BJ (cell line): Measurements from ENCODE around the gene SMARCAD1. TPM values are rescaled to one million over a fixed set of nuclear protein-coding genes. Genes with fewer than 3 reads are reported as not detected.

ENCODE experiments used
- CTCF ChIA-PET: fragments of 350-600 bp; formaldehyde crosslinking; extraction: SDS; loops from one replicate; lab custom pipeline; 2021; ENCODE audit warnings: antibody characterized with exemption, inconsistent platforms; lab: Yijun Ruan, JAX
- POLR2A ChIA-PET: fragments of 300-600 bp; sonication (Branson Sonifier 250); formaldehyde crosslinking; extraction: SDS; loops from one replicate; lab custom pipeline; 2021; ENCODE audit warnings: antibody characterized with exemption; lab: Charles Lee
- DNase-seq: peaks from one replicate; pipeline ENCODE4 v3.0.0-alpha.2; 2011; ENCODE audit warnings: low read depth
- H3K27me3 ChIP-seq: 2 replicates; pipeline ENCODE4 v1.6.0; 2011; ENCODE audit warnings: low read length; ENCODE audit not compliant: control insufficient read depth, insufficient read depth
- H3K36me3 ChIP-seq: 2 replicates; pipeline ENCODE4 v1.5.1; 2011; ENCODE audit warnings: low read length; ENCODE audit not compliant: control insufficient read depth, insufficient read depth
- H3K4me3 ChIP-seq: 2 replicates; pipeline ENCODE4 v1.5.1; 2011; ENCODE audit warnings: low read depth, mild to moderate bottlenecking, control low read depth, low read length
- polyA plus RNA-seq: library from polyadenylated mRNA; depleted of rRNA; stranded (reverse); fragments of >200 nt; gene quantifications from 2 replicates; pipeline ENCODE4 v1.2.3, GENCODE V29; 2011; rRNA removed
- TF ChIP-seq, protein P1 (sequence below): IDR thresholded peaks from 2 replicates; pipeline ENCODE4 v1.5.1; 2011; ENCODE audit warnings: low read depth, mild to moderate bottlenecking, control low read depth, inconsistent platforms, low read length, moderate library complexity; ENCODE audit not compliant: insufficient read depth

SMARCAD1 gene
- polyA plus RNA-seq, 1 experiment: 8.2 TPM

DNA sequence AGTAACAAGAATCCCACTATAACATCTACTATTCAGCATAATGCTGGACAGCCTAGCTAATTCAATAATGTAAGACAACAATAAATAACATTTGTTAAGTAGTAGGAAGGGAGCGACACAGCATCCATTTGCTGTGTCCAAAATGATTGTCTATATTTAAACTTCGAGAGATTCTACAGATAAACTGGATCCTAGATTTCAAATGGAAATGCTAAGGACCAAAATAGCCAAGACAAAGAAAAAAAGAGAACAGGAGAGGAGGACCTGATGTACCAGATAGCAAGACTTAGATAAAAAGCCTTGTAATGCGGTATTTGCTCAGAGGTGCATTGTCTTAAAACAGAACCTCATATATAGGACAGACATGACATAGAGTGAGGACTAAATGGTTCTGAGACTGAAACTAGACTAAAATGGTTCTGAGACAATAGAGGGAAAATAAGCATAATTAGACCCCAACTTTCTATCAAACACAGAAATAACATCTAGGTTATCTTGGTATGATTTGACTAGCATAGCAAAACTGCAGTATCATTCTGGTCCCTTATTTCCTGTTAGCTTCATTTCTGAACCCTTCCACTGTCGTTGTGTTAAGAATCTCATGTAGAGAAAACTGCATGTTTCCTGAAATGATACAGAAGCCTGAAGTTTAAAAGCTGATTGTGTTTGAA lies 131.2 kb downstream of the SMARCAD1 start:
- Histone ChIP-seq H3K27me3 (peaks cover 4% of the 10 kb centered on the region; the same call in 1 of the 2 replicates), H3K4me3 (no peak overlapping the region), H3K36me3 (no peaks in the 10 kb centered on the region)
- POLR2A ChIA-PET: no interaction called here
- CTCF ChIA-PET: no interaction called here
- no peak for DNase-seq
- TF ChIP-seq, protein P1, sequence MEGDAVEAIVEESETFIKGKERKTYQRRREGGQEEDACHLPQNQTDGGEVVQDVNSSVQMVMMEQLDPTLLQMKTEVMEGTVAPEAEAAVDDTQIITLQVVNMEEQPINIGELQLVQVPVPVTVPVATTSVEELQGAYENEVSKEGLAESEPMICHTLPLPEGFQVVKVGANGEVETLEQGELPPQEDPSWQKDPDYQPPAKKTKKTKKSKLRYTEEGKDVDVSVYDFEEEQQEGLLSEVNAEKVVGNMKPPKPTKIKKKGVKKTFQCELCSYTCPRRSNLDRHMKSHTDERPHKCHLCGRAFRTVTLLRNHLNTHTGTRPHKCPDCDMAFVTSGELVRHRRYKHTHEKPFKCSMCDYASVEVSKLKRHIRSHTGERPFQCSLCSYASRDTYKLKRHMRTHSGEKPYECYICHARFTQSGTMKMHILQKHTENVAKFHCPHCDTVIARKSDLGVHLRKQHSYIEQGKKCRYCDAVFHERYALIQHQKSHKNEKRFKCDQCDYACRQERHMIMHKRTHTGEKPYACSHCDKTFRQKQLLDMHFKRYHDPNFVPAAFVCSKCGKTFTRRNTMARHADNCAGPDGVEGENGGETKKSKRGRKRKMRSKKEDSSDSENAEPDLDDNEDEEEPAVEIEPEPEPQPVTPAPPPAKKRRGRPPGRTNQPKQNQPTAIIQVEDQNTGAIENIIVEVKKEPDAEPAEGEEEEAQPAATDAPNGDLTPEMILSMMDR: no peak

DNA sequence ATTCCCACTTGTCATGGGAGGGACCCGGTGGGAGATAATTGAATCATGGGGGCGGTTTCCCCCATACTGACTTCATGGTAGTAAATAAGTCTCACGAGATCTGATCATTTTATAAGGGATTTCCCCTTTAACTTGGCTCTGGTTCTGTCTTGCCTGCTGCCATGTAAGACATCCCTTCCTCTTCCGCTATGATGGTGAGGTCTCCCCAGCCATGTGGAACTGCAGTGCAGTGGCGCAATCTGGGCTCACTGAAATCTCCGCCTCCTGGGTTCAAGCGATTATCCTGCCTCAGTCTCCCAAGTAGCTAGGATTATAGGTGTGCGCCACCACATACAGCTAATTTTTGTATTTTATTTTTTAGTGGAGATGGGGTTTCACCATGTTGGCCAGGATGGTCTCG lies 132.1 kb downstream of the SMARCAD1 start:
- H3K27me3 ChIP-seq: peaks cover 5% of the 10 kb centered on the region; the same call in 1 of the 2 replicates
- CTCF ChIA-PET: no interaction called here
- POLR2A ChIA-PET: no interaction called here
- TF ChIP-seq, protein P1: no peak
- no peak overlapping the region for H3K4me3 ChIP-seq
- no peak for DNase-seq
- no peaks in the 10 kb centered on the region for H3K36me3 ChIP-seq

Other genes with a start within 250 kb of the SMARCAD1 start
- gene HPGDS, start 135.0 kb downstream of the SMARCAD1 start, polyA plus RNA-seq: not detected in 2 replicates
- gene PDLIM5, start 244.1 kb downstream of the SMARCAD1 start, polyA plus RNA-seq: 207 and 353 TPM in 2 replicates